NCI-H187 treated with DMSO at 0.1 percent for 48 hours (cell line): ENCODE measurements around the gene SGIP1.

Experiments
- DNase-seq: peaks from one replicate; lab custom pipeline; 2025; lab: John Stamatoyannopoulos, UW

The SGIP1 gene

GRCh38 chr1:66533804-66534740 lies at the start of gene SGIP1:
Gene SGIP1 (plus strand): TSS chr1:66534153. CDS start chr1:66534359, 206 bp downstream.
- DNase-seq, result peak; percentile 39

- no peak for DNase-seq
Observed at GRCh38 chr1:66489151-66489550, 44.8 kb upstream of the SGIP1 start.

GRCh38 chr1:66489972-66490601 lies 43.9 kb upstream of the SGIP1 start:
- DNase-seq, result no peak

GRCh38 chr1:66490816-66491215 lies 43.1 kb upstream of the SGIP1 start:
- no peak for DNase-seq

GRCh38 chr1:66492424-66492823 lies 41.5 kb upstream of the SGIP1 start:
- DNase-seq, result no peak

- no peak for DNase-seq
Observed at GRCh38 chr1:66493731-66494130, 40.2 kb upstream of the SGIP1 start.

GRCh38 chr1:66494482-66494881 lies 39.5 kb upstream of the SGIP1 start:
- DNase-seq, result no peak

GRCh38 chr1:66495495-66495894 lies 38.5 kb upstream of the SGIP1 start:
- no peak for DNase-seq

- DNase-seq, result no peak
Observed at GRCh38 chr1:66497910-66498309, 36.0 kb upstream of the SGIP1 start.

GRCh38 chr1:66500301-66500700 lies 33.7 kb upstream of the SGIP1 start:
- DNase-seq, result no peak

GRCh38 chr1:66502086-66502485 lies 31.9 kb upstream of the SGIP1 start:
- DNase-seq, result no peak

GRCh38 chr1:66503841-66504470 lies 30.0 kb upstream of the SGIP1 start:
- DNase-seq, result peak; percentile 23

GRCh38 chr1:66505671-66506392 lies 28.1 kb upstream of the SGIP1 start:
- no peak for DNase-seq

GRCh38 chr1:66506393-66506687 lies 27.6 kb upstream of the SGIP1 start:
- no peak for DNase-seq

GRCh38 chr1:66506991-66507390 lies 27.0 kb upstream of the SGIP1 start:
- DNase-seq, result no peak

GRCh38 chr1:66510407-66510806 lies 23.5 kb upstream of the SGIP1 start:
- DNase-seq, result no peak

GRCh38 chr1:66511118-66511517 lies 22.8 kb upstream of the SGIP1 start:
- DNase-seq, result no peak

- DNase-seq, result no peak
Observed at GRCh38 chr1:66517959-66518358, 16.0 kb upstream of the SGIP1 start.

- no peak for DNase-seq
Observed at GRCh38 chr1:66518654-66519053, 15.3 kb upstream of the SGIP1 start.

- no peak for DNase-seq
Observed at GRCh38 chr1:66519992-66520391, 14.0 kb upstream of the SGIP1 start.

GRCh38 chr1:66520655-66521054 lies 13.3 kb upstream of the SGIP1 start:
- DNase-seq, result no peak

GRCh38 chr1:66521721-66522365 lies 12.1 kb upstream of the SGIP1 start:
- DNase-seq, result no peak
